HCT116 (cell line): ENCODE measurements around the gene ITPKB. TPM values are rescaled to one million over a fixed set of nuclear protein-coding genes. Genes with fewer than 3 reads are reported as not detected.

ENCODE experiments used
- ATAC-seq: fragments of 200-7000 bp; cut with Tn5 transposase; 2 replicates; pipeline ENCODE4 v1.9.1; 2020; ENCODE audit warnings: mild to moderate bottlenecking, moderate library complexity
- BruUV-seq: library from RNA; stranded (reverse); fragments of 400-500 nt; replicated peaks from 2 replicates; lab custom pipeline; 2021; lab: Mats Ljungman, UMichigan
- CTCF ChIA-PET: fragments of 300-600 bp; sonication (Branson Sonifier 250); formaldehyde crosslinking; loops from one replicate; lab custom pipeline; 2021; ENCODE audit warnings: antibody characterized with exemption; lab: Charles Lee
- POLR2A ChIA-PET: fragments of 300-600, 350-600 bp; sonication (Branson Sonifier 250); formaldehyde crosslinking; loops from one replicate; lab custom pipeline; 2021; ENCODE audit warnings: antibody characterized with exemption; lab: Charles Lee
- RAD21 ChIA-PET, 2 experiments: fragments of 300-600 bp; sonication (Branson Sonifier 250); formaldehyde crosslinking; loops; one replicate each; lab custom pipeline; 2023; ENCODE audit warnings: low total read pairs in 2 of 2; ENCODE audit not compliant: uncharacterized antibody in 2 of 2, unreplicated experiment in 2 of 2, low non-redundant PET in 1 of 2; lab: Charles Lee
- DNase-seq: peaks from one replicate; pipeline ENCODE4 v3.0.0-alpha.2; 2010; ENCODE audit warnings: low read depth, low spot score
- H2AFZ ChIP-seq: fragments of 200-600 bp; shearing (Covaris generic), sonication (generic); 2 replicates; pipeline ENCODE4 v1.6.1; 2017; ENCODE audit warnings: low read depth, mixed run types, mixed read lengths, antibody characterized with exemption, low read length; ENCODE audit not compliant: poor library complexity, severe bottlenecking
- H3K27ac ChIP-seq: 2 replicates; pipeline ENCODE4 v1.5.1; 2012; ENCODE audit warnings: low read depth, low read length
- H3K27me3 ChIP-seq: fragments of 200-600 bp; sonication (generic); 2 replicates; pipeline ENCODE4 v1.6.1; 2016; ENCODE audit warnings: mixed run types, low read length, mixed read lengths; ENCODE audit not compliant: insufficient read depth
- H3K36me3 ChIP-seq, 2 experiments: fragments of 200-500 bp in 1 of 2; fragments of 200-600 bp in 1 of 2; sonication (Bioruptor generic) in 1 of 2; sonication (generic) in 1 of 2; 2 replicates each; pipeline versions ENCODE4 v1.5.1 to v1.6.1; 2014 to 2016; ENCODE audit warnings: low read length in 2 of 2, inconsistent platforms in 1 of 2, mixed read lengths in 1 of 2, mixed run types in 1 of 2; ENCODE audit not compliant: insufficient read depth in 2 of 2, control insufficient read depth in 1 of 2
- H3K4me1 ChIP-seq, 2 experiments: fragments of 200-600 bp in 1 of 2; sonication (generic) in 1 of 2; 2 replicates each; pipeline versions ENCODE4 v1.5.1 to v1.6.1; 2012 to 2017; ENCODE audit warnings: low read length in 2 of 2, inconsistent platforms in 1 of 2, mild to moderate bottlenecking in 1 of 2, mixed read lengths in 1 of 2, mixed run types in 1 of 2, moderate library complexity in 1 of 2; ENCODE audit not compliant: insufficient read depth in 2 of 2, control insufficient read depth in 1 of 2
- H3K4me2 ChIP-seq: fragments of 200-600 bp; sonication (generic); 2 replicates; pipeline ENCODE4 v1.6.1; 2017; ENCODE audit warnings: mixed run types, low read length, mixed read lengths
- H3K4me3 ChIP-seq, 2 experiments: fragments of 200-600 bp in 1 of 2; sonication (generic) in 1 of 2; replicated peaks in 1 of 2; 2 replicates each; pipeline ENCODE4 v1.5.1; 2011 to 2016; ENCODE audit warnings: low read length in 2 of 2, control low read depth in 1 of 2, low read depth in 1 of 2, mild to moderate bottlenecking in 1 of 2, mixed read lengths in 1 of 2, mixed run types in 1 of 2
- H3K79me2 ChIP-seq: fragments of 200-600 bp; sonication (generic); 2 replicates; pipeline ENCODE4 v1.6.1; 2017; ENCODE audit warnings: mild to moderate bottlenecking, mixed run types, low read length, moderate library complexity, mixed read lengths; ENCODE audit not compliant: insufficient read depth
- H3K9ac ChIP-seq: fragments of 200-600 bp; sonication (generic); 2 replicates; pipeline ENCODE4 v1.6.1; 2016; ENCODE audit warnings: low read length, mixed read lengths
- H3K9me2 ChIP-seq: fragments of 200-600 bp; sonication (generic), shearing (Covaris generic); 2 replicates; pipeline ENCODE4 v1.6.1; 2017; ENCODE audit warnings: mixed run types, mild to moderate bottlenecking, moderate library complexity; ENCODE audit not compliant: insufficient read depth
- H3K9me3 ChIP-seq, 2 experiments: fragments of 200-500 bp in 1 of 2; fragments of 200-600 bp in 1 of 2; sonication (Bioruptor generic) in 1 of 2; sonication (generic) in 1 of 2; 2 replicates each; pipeline ENCODE4 v1.6.1; 2014 to 2017; ENCODE audit warnings: low read length in 2 of 2, mixed read lengths in 2 of 2, inconsistent platforms in 1 of 2, low read depth in 1 of 2, mild to moderate bottlenecking in 1 of 2, mixed run types in 1 of 2, moderate library complexity in 1 of 2; ENCODE audit not compliant: control insufficient read depth in 1 of 2, insufficient read depth in 1 of 2
- H4K20me1 ChIP-seq: fragments of 200-600 bp; sonication (generic), shearing (Covaris generic); 2 replicates; pipeline ENCODE4 v1.6.1; 2017; ENCODE audit warnings: mixed run types, mild to moderate bottlenecking, moderate library complexity; ENCODE audit not compliant: insufficient read depth
- CEBPB ChIP-seq: IDR thresholded peaks from 2 replicates; pipeline ENCODE4 v1.6.1; 2012; ENCODE audit warnings: low read depth
- EZH2 ChIP-seq: fragments of 200-600 bp; sonication (generic); IDR thresholded peaks from 2 replicates; pipeline ENCODE4 v1.6.1; 2017; ENCODE audit warnings: antibody characterized with exemption, mixed run types
- POLR2A ChIP-seq: IDR thresholded peaks from 2 replicates; pipeline ENCODE4 v1.7.0; 2011; ENCODE audit warnings: borderline replicate concordance; ENCODE audit not compliant: insufficient read depth, insufficient read length; ENCODE audit errors: extremely low read depth
- REST ChIP-seq: IDR thresholded peaks from 2 replicates; pipeline ENCODE4 v1.6.1; 2012; ENCODE audit warnings: low read depth
- SP1 ChIP-seq: IDR thresholded peaks from 2 replicates; pipeline ENCODE4 v1.6.1; 2012; ENCODE audit warnings: low read depth
- intact Hi-C: fragments of 100-400 bp; cut with micrococcal nuclease; formaldehyde crosslinking; loops from 2 replicates; pipeline ENCODE4 v1.10.0; 2022
- total RNA-seq: library from RNA; stranded (reverse); gene quantifications from one replicate; pipeline ENCODE4 v1.2.1, GENCODE V29; 2021; ENCODE audit not compliant: unreplicated experiment

The ITPKB gene
- total RNA-seq, 1 experiment from 2014 or later = 4.4 TPM

DNA sequence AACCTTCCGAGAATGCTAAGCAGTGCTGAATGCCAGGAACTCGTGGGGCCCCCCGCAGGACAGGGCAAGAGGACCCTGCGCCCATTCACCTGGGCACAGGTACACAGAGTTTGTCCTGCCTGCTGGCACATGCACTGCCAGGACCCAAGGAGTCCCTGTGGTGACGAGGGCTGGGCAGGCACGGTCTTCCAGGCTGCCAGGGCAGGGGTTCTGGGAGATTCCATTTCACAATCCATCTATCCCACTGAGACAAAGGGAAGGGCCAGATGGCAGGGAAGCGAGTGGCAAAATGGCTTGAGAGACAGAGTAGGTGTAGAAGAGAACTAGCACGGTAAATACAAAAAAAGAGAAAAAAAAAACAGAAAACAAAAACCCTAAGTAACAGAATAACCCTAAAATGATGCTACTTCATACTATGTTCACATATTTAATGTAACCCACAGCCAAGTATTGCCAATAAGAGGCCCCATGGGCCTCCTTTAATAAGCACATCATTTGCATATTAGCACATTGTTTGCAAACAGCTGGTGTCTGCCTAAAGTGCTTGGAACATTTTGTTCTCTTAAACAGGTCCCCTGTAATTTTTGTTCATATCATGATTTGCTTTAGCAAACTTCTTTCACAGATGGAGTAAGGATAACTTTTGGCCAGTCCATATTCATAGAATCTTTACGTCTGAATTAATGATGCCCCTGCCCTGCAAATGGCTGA lies 106.8 kb downstream of the ITPKB start:
- Histone ChIP-seq H3K27ac (no peak overlapping the region), H3K4me3 (no peak overlapping the region), H2AFZ (no peak overlapping the region), H3K36me3 (no peaks in the 10 kb centered on the region), H3K79me2 (no peaks in the 10 kb centered on the region), H3K4me2 (no peak overlapping the region), H3K9me2 (no peaks in the 10 kb centered on the region), H3K9me3 (no peaks in the 10 kb centered on the region), H4K20me1 (no peaks in the 10 kb centered on the region), H3K9ac (no peak overlapping the region), H3K4me1 (peaks cover 7 to 18% of the 10 kb centered on the region in 2 experiments; a peak in 3 of 4 replicates), H3K27me3 (0 out of 2 replicates have a peak, but pooled peaks cover 3% of the 10 kb centered on the region)
- DNase-seq = no peak
- TF ChIP-seq REST = no peak
- no peak for TF ChIP-seq POLR2A
- TF ChIP-seq EZH2 = no peak
- TF ChIP-seq SP1 = no peak
- TF ChIP-seq CEBPB = no peak
- intact Hi-C loops = loop anchor here (10.0 kb wide), 1 partner anchor 302 kb away; no protein-coding TSS in a partner anchor
- ChIA-PET POLR2A (no interaction called here), CTCF (interaction anchor here (1.2 to 3.0 kb wide), 4 partner anchors 24 to 804 kb away, joined by 3 to 17 read pairs (median 6); no protein-coding TSS in a partner anchor), RAD21 (no interaction called here)
- ATAC-seq = no peak
- BruUV-seq = no TSS peak
